T-helper 1 cell treated with Interleukin-12 subunit alpha and Interleukin-12 subunit beta and Interleukin-4 antibody, amounts not matched to agents 30 ng/mL and 1 ng/mL, for 36 hours (primary cell): ENCODE results near the gene ATP8A2. TPM values are rescaled to one million over a fixed set of nuclear protein-coding genes. Genes with fewer than 3 reads are reported as not detected.

ENCODE experiments used
- intact Hi-C: fragments of 100-400 bp; cut with micrococcal nuclease; formaldehyde crosslinking; loops from one replicate; pipeline ENCODE4 v1.15.1; 2024
- total RNA-seq: library from RNA; stranded (reverse); gene quantifications from 2 replicates; pipeline ENCODE4 v1.2.3, GENCODE V29; 2022

ATP8A2 gene
- total RNA-seq, 1 donor from 2014 or later = 1.9 TPM

GRCh38 chr13:25981060-25981459, 609.3 kb downstream of the ATP8A2 start:
- intact Hi-C loops = no loop called here

- intact Hi-C loops = no loop called here
Measured at GRCh38 chr13:25982907-25983306, 611.1 kb downstream of the ATP8A2 start.

- intact Hi-C loops = no loop called here
Measured at GRCh38 chr13:25987987-25988386, 616.2 kb downstream of the ATP8A2 start.

- intact Hi-C loops = no loop called here
Measured at GRCh38 chr13:25988661-25989060, 616.9 kb downstream of the ATP8A2 start.

GRCh38 chr13:25990801-25991200, 619.0 kb downstream of the ATP8A2 start:
- intact Hi-C loops = no loop called here

- intact Hi-C loops = no loop called here
Measured at GRCh38 chr13:25992076-25992475, 620.3 kb downstream of the ATP8A2 start.

GRCh38 chr13:26007261-26008125, 635.7 kb downstream of the ATP8A2 start:
- intact Hi-C loops = loop anchor here (1.0 to 5.0 kb wide), 3 partner anchors 37 to 245 kb away; no protein-coding TSS in a partner anchor

GRCh38 chr13:26010487-26011207, 638.9 kb downstream of the ATP8A2 start:
- intact Hi-C loops = no loop called here

GRCh38 chr13:26011208-26011573, 639.4 kb downstream of the ATP8A2 start:
- intact Hi-C loops = no loop called here

- intact Hi-C loops = loop anchor here (2.0 kb wide), 1 partner anchor 41 kb away; the partner anchor contains the start of gene SHISA2
Measured at GRCh38 chr13:26011996-26012821, 640.4 kb downstream of the ATP8A2 start.

- intact Hi-C loops = loop anchor here (2.0 kb wide), 1 partner anchor 40 kb away; the partner anchor contains the start of gene SHISA2
Measured at GRCh38 chr13:26012995-26013394, 641.2 kb downstream of the ATP8A2 start.

- intact Hi-C loops = no loop called here
Measured at GRCh38 chr13:26015271-26016125, 643.7 kb downstream of the ATP8A2 start.

- intact Hi-C loops = no loop called here
Measured at GRCh38 chr13:26016189-26016588, 644.4 kb downstream of the ATP8A2 start.

- intact Hi-C loops = no loop called here
Measured at GRCh38 chr13:26017196-26017921, 645.6 kb downstream of the ATP8A2 start.

- intact Hi-C loops = no loop called here
Measured at GRCh38 chr13:26017932-26018665, 646.3 kb downstream of the ATP8A2 start.

- intact Hi-C loops = no loop called here
Measured at GRCh38 chr13:26019251-26019650, 647.5 kb downstream of the ATP8A2 start.

- intact Hi-C loops = no loop called here
Measured at GRCh38 chr13:26019881-26020870, 648.4 kb downstream of the ATP8A2 start.

GRCh38 chr13:26020891-26021290, 649.1 kb downstream of the ATP8A2 start:
- intact Hi-C loops = no loop called here
